PC-3 (cell line): Measurements from ENCODE around the gene MRC2. TPM values are rescaled to one million over a fixed set of nuclear protein-coding genes. Genes with fewer than 3 reads are reported as not detected.

Experiments
- ATAC-seq: fragments of 200-7000 bp; cut with Tn5 transposase; 2 replicates; pipeline ENCODE4 v1.9.1; 2020; ENCODE audit warnings: mild to moderate bottlenecking, moderate library complexity
- BruUV-seq: library from RNA; stranded (reverse); fragments of 400-500 nt; replicated peaks from 2 replicates; lab custom pipeline; 2021; lab: Mats Ljungman, UMichigan
- CTCF ChIA-PET: fragments of 300-600 bp; sonication (Branson Sonifier 250); formaldehyde crosslinking; loops from one replicate; lab custom pipeline; 2022; ENCODE audit warnings: antibody characterized with exemption; lab: Charles Lee
- POLR2A ChIA-PET: fragments of 300-600 bp; sonication (Branson Sonifier 250); formaldehyde crosslinking; loops from one replicate; lab custom pipeline; 2022; ENCODE audit warnings: antibody characterized with exemption; ENCODE audit not compliant: unreplicated experiment; lab: Charles Lee
- DNase-seq: peaks from one replicate; pipeline ENCODE4 v3.0.0-alpha.2; 2015
- H2AFZ ChIP-seq: fragments of 300-600 bp; sonication (generic); 2 replicates; pipeline ENCODE4 v1.6.0; 2016; ENCODE audit warnings: antibody characterized with exemption, low read length
- H3F3A ChIP-seq: fragments of 300-600 bp; sonication (generic); one replicate; pipeline ENCODE4 v1.6.0; 2017; ENCODE audit warnings: antibody characterized with exemption, low read length, control low read depth, mild to moderate bottlenecking; ENCODE audit not compliant: unreplicated experiment
- H3K27ac ChIP-seq: fragments of 300-600 bp; sonication (generic); 2 replicates; pipeline ENCODE4 v1.5.1; 2016; ENCODE audit warnings: mild to moderate bottlenecking, low read length
- H3K27me3 ChIP-seq: fragments of 300-600 bp; sonication (generic); 2 replicates; pipeline ENCODE4 v1.6.1; 2016; ENCODE audit warnings: low read length, mixed read lengths
- H3K36me3 ChIP-seq: fragments of 300-600 bp; sonication (generic); 2 replicates; pipeline ENCODE4 v1.6.1; 2016; ENCODE audit warnings: low read depth, mixed run types, low read length, mixed read lengths
- H3K4me1 ChIP-seq: fragments of 300-600 bp; sonication (generic); 2 replicates; pipeline ENCODE4 v1.5.1; 2016; ENCODE audit warnings: low read length; ENCODE audit not compliant: insufficient read depth
- H3K4me2 ChIP-seq: fragments of 300-600 bp; sonication (generic); 2 replicates; pipeline ENCODE4 v1.6.0; 2016; ENCODE audit warnings: low read length
- H3K4me3 ChIP-seq: fragments of 300-600 bp; sonication (generic); 2 replicates; pipeline ENCODE4 v1.5.1; 2016; ENCODE audit warnings: mild to moderate bottlenecking, low read length, mixed read lengths
- H3K79me2 ChIP-seq: fragments of 300-600 bp; sonication (generic); 2 replicates; pipeline ENCODE4 v1.6.1; 2017; ENCODE audit warnings: low read length, mixed read lengths
- H3K9ac ChIP-seq: fragments of 300-600 bp; sonication (generic); 2 replicates; pipeline ENCODE4 v1.6.0; 2016; ENCODE audit warnings: mild to moderate bottlenecking, low read length
- H3K9me2 ChIP-seq: fragments of 300-600 bp; sonication (generic); replicated peaks from 2 replicates; pipeline ENCODE4 v1.6.1; 2016; ENCODE audit warnings: mixed run types, low read length, mixed read lengths
- H3K9me3 ChIP-seq: fragments of 300-600 bp; sonication (generic); 2 replicates; pipeline ENCODE4 v1.6.1; 2016; ENCODE audit warnings: low read length, mixed read lengths
- H4K20me1 ChIP-seq: fragments of 300-600 bp; sonication (generic); 2 replicates; pipeline ENCODE4 v1.6.1; 2016; ENCODE audit warnings: low read length, mixed read lengths
- CTCF ChIP-seq: fragments of 300-600 bp; sonication (generic); conservative IDR thresholded peaks from 2 replicates; pipeline ENCODE4 v1.5.1; 2017; ENCODE audit warnings: antibody characterized with exemption, low read depth, mild to moderate bottlenecking, low read length
- EZH2 ChIP-seq: fragments of 300-600 bp; sonication (generic); IDR thresholded peaks from one replicate; pipeline ENCODE4 v1.6.1; 2017; ENCODE audit warnings: antibody characterized with exemption, mild to moderate bottlenecking, low read length; ENCODE audit not compliant: unreplicated experiment
- EZH2phosphoT487 ChIP-seq: fragments of 300-600 bp; sonication (generic); IDR thresholded peaks from 2 replicates; pipeline ENCODE4 v1.6.1; 2018; ENCODE audit warnings: mild to moderate bottlenecking, antibody characterized with exemption, low read length, borderline replicate concordance
- intact Hi-C: fragments of 100-400 bp; cut with micrococcal nuclease; formaldehyde crosslinking; loops from 2 replicates; pipeline ENCODE4 v1.9.0; 2023
- total RNA-seq: library from RNA; depleted of rRNA; stranded (reverse); fragments of >200 nt; gene quantifications from 2 replicates; pipeline ENCODE4 v1.2.3, GENCODE V29; 2014

MRC2 gene
- total RNA-seq, 1 experiment from 2014 or later, result 13.5 TPM

- intact Hi-C loops, result no loop called here
These were observed 33.2 kb downstream of the MRC2 start for GRCh38 chr17:62660629-62661118.

GRCh38 chr17:62661337-62661736 is 33.9 kb downstream of the MRC2 start:
- Histone ChIP-seq H3K4me2 (no peak overlapping the region), H3K27me3 (no peaks in the 10 kb centered on the region), H4K20me1 (no peaks in the 10 kb centered on the region), H3K4me3 (no peak overlapping the region), H2AFZ (no peak overlapping the region), H3K79me2 (no peaks in the 10 kb centered on the region), H3K4me1 (no peaks in the 10 kb centered on the region), H3K36me3 (no peaks in the 10 kb centered on the region), H3F3A (no peaks in the 10 kb centered on the region), H3K9ac (no peak overlapping the region), H3K9me2 (no peaks in the 10 kb centered on the region), H3K9me3 (no peaks in the 10 kb centered on the region), H3K27ac (no peak overlapping the region)
- TF ChIP-seq CTCF (no peak), EZH2 (no peak), EZH2phosphoT487 (no peak)
- ChIA-PET POLR2A (no interaction called here), CTCF (no interaction called here)
- ATAC-seq (no peak), DNase-seq (no peak)
- no TSS peak for BruUV-seq
- intact Hi-C loops, result no loop called here

More at GRCh38 chr17:62660629-62661118, 33.2 kb downstream of the MRC2 start:
- no peaks in the 10 kb centered on the region for H3K36me3 ChIP-seq
- no peak for DNase-seq
- H3K4me2 ChIP-seq, result no peak overlapping the region
- no peak overlapping the region for H3K9ac ChIP-seq
- ATAC-seq, result no peak
- H4K20me1 ChIP-seq, result no peaks in the 10 kb centered on the region
- CTCF ChIA-PET, result no interaction called here
- POLR2A ChIA-PET, result interaction anchor here (0.6 kb wide), 1 partner anchor 18 kb away, joined by 3 read pairs; no protein-coding TSS in a partner anchor
- no peak overlapping the region for H3K4me3 ChIP-seq
- BruUV-seq, result no TSS peak
- H3K9me2 ChIP-seq, result no peaks in the 10 kb centered on the region
- H2AFZ ChIP-seq, result no peak overlapping the region
- H3K27ac ChIP-seq, result no peak overlapping the region
- no peaks in the 10 kb centered on the region for H3K27me3 ChIP-seq
- no peaks in the 10 kb centered on the region for H3K79me2 ChIP-seq
- no peak for TF ChIP-seq EZH2phosphoT487
- no peak for TF ChIP-seq CTCF
- TF ChIP-seq EZH2, result no peak
- H3F3A ChIP-seq, result no peaks in the 10 kb centered on the region
- no peaks in the 10 kb centered on the region for H3K4me1 ChIP-seq
- H3K9me3 ChIP-seq, result no peaks in the 10 kb centered on the region

GRCh38 chr17:62662855-62663254 is 35.4 kb downstream of the MRC2 start:
- no peak overlapping the region for H3K4me3 ChIP-seq
- TF ChIP-seq EZH2, result no peak
- TF ChIP-seq CTCF, result no peak
- no peak for TF ChIP-seq EZH2phosphoT487
- no peak overlapping the region for H2AFZ ChIP-seq
- no peaks in the 10 kb centered on the region for H3K9me2 ChIP-seq
- H3F3A ChIP-seq, result no peaks in the 10 kb centered on the region
- no peak overlapping the region for H3K27ac ChIP-seq
- H3K36me3 ChIP-seq, result no peaks in the 10 kb centered on the region
- no peaks in the 10 kb centered on the region for H3K4me1 ChIP-seq
- ChIA-PET CTCF (no interaction called here), POLR2A (no interaction called here)
- intact Hi-C loops, result no loop called here
- ATAC-seq (peak; percentile 13; the same call in 1 of the 2 replicates), DNase-seq (no peak)
- H3K27me3 ChIP-seq, result no peaks in the 10 kb centered on the region
- H3K79me2 ChIP-seq, result no peaks in the 10 kb centered on the region
- no TSS peak for BruUV-seq
- no peak overlapping the region for H3K9ac ChIP-seq
- H4K20me1 ChIP-seq, result no peaks in the 10 kb centered on the region
- H3K4me2 ChIP-seq, result no peak overlapping the region
- H3K9me3 ChIP-seq, result no peaks in the 10 kb centered on the region
